Cerebellar cortex (tissue), 1 donor: ENCODE results near the gene DPRX.

ENCODE experiments used
- DNase-seq: peaks from one replicate; pipeline ENCODE4 v3.0.0-alpha.2; 2015; ENCODE audit warnings: low spot score

The DPRX gene

GRCh38 chr19:53631949-53632407 lies at the start of gene DPRX:
DPRX (plus strand) TSS chr19:53631999; CDS start chr19:53632107, 108 bp downstream.
- DNase-seq = no peak

- DNase-seq = no peak
Measured at GRCh38 chr19:53583181-53583580, 48.6 kb upstream of the DPRX start.

GRCh38 chr19:53586277-53586691 lies 45.5 kb upstream of the DPRX start:
- DNase-seq = no peak

GRCh38 chr19:53594811-53595509 lies 36.8 kb upstream of the DPRX start:
- no peak for DNase-seq

GRCh38 chr19:53595510-53595867 lies 36.3 kb upstream of the DPRX start:
- no peak for DNase-seq

GRCh38 chr19:53596056-53596455 lies 35.7 kb upstream of the DPRX start:
- no peak for DNase-seq

- no peak for DNase-seq
Measured at GRCh38 chr19:53597023-53597422, 34.8 kb upstream of the DPRX start.

GRCh38 chr19:53598361-53598760 lies 33.4 kb upstream of the DPRX start:
- DNase-seq = no peak

GRCh38 chr19:53600217-53600616 lies 31.6 kb upstream of the DPRX start:
- DNase-seq = no peak

GRCh38 chr19:53606031-53606430 lies 25.8 kb upstream of the DPRX start:
- DNase-seq = no peak

GRCh38 chr19:53608381-53608780 lies 23.4 kb upstream of the DPRX start:
- DNase-seq = no peak

- no peak for DNase-seq
Measured at GRCh38 chr19:53612762-53613526, 18.9 kb upstream of the DPRX start.

GRCh38 chr19:53621885-53622740 lies 9.7 kb upstream of the DPRX start:
- DNase-seq = no peak

- DNase-seq = no peak
Measured at GRCh38 chr19:53624771-53625545, 6.8 kb upstream of the DPRX start.

GRCh38 chr19:53626486-53626885 lies 5.3 kb upstream of the DPRX start:
- DNase-seq = no peak

- no peak for DNase-seq
Measured at GRCh38 chr19:53626976-53627375, 4.8 kb upstream of the DPRX start.

- no peak for DNase-seq
Measured at GRCh38 chr19:53634768-53635167, 3.0 kb downstream of the DPRX start.

GRCh38 chr19:53639471-53639870 lies 7.7 kb downstream of the DPRX start:
- DNase-seq = no peak

- DNase-seq = no peak
Measured at GRCh38 chr19:53642381-53643099, 10.7 kb downstream of the DPRX start.

- DNase-seq = no peak
Measured at GRCh38 chr19:53644061-53644816, 12.4 kb downstream of the DPRX start.
